ENCODE results near the gene PLEKHD1.
"Not testable (repeated sequence)": the region's sequence is repeated elsewhere in the genome, so short reads cannot be mapped to it uniquely, and the experiment has no call there.

Gene PLEKHD1

DNA sequence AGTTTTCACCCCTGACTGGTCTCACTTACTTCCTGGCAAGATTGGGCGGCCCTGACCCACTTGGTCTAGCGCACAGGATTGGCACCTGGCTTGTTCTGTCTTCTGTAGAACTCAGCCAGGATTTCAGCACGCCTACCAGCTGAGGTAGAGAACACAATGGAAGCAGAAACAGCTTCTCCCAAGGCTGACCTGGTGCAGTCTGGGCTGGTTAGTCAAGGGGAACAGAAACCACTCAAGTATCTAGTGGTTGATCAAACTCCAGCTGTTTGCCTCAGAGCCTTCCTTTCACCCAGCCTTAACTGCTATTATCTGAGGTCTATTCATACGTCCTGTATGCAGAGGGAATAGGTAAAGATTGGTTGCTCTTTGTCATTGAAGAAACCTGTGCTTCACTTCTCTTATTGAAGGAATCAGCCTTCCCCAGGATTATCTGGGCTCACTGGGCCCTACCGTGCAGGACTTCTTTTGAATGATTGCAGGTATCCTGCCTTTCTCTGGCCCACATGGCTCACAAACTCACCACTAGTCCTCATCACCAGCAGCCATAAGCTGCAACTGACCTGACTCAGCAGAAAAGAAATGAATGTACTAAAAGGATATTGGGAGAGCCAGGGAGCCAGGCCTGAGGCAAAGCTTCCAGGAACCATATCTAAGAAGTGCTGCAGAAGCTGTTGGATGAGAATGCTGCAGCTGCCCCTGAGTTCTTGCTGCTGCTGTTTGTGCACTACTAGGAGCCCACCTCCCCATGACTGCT, 2.5 kb upstream of the PLEKHD1 start:
- DNase-seq (ENCODE audit: low read depth in 2 of 2) = no peak

DNA sequence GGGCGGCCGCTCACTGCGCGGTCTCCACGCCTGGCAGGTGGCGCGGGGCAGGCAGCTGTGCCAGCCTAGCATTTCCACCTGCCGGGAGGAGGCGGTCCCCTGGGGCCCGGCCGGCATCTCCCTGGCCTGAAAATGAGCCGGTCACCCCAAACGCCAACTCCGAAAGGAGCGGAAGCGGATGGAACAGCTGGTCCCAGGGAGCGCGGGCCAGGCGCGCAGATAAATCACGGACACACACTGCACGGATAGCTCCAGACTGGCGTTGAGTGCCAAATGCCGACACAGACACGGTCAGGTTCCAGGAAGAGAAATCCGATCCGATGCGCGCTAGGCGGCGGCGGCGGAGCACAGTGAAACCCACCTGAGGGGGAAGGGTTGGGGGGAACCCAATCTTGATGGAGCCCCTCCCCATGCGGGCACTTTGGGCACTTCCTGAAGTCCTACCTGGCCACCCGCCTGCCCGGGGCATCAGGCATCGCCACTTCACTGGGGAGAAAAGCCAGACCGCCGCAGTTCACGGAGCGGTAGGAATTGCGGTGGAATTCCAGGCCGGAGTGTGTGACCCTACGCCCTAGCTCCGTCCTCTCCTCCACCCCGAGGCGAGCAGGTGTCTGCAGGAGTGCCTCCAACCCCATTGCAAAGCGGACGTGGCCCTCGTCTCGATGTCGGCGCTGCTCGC, 624 bp upstream of the PLEKHD1 start:
- DNase-seq (ENCODE audit: low read depth in 2 of 2) = no peak

DNA sequence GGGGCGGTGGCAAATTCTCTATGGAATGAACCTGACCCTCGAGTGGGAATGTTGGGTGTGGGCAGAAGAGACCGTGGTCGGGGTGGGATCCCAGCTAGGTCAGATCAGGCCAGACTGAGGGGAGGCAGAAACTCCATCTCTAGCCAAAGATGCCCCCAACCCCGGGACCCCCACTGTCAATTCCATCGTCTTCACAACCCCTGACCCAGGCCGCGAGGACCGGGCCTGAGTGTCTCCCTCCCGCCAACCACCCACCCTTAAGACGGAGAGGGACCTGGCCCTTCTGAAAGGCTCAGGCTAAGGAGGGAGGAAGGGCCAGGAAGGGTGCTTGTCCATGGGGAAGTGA, 760 bp downstream of the PLEKHD1 start:
- no peak for DNase-seq (ENCODE audit: low read depth in 2 of 2)

DNA sequence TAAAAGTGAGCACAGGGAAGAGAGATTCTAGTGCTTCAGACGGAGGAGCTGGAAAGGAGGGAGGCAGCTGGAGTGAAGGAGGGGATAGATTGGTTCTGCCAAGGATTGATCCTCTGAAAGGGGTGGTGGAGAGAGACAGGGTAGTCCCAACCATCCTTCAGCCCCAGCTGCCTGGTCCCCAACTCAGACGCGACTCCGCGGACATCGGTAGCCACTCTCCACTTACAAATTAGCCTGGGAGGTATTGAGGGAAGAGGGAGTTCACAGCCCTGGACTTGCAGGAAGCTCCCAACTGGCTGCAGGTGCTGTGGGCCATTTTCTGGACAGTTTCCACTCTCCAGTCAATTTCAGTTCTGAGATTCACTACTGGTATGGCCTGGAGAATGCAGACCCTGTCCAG, 1.2 kb downstream of the PLEKHD1 start:
- DNase-seq (ENCODE audit: low read depth in 2 of 2) = no peak

DNA sequence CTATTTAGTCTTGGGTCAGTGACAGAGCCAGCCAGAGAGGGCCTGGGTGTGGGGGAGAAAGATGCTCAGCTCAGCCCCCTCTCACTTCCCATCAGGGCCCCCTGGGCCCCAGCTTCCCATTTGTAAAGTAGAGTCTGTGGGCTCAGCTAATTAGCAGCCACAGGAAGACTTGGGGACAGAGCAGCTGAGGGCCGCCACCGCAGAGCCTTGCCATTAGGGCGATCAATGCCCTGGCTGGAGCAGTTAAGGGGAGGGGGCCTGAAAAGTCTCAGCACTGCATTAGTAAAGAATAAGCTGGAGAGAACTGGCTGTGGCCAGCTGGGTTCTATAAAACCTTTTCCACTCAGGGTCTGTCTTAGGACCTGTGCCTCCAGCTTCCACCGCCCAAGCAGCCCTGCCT, 2.7 kb downstream of the PLEKHD1 start:
- DNase-seq (ENCODE audit: low read depth in 2 of 2) = no peak

DNA sequence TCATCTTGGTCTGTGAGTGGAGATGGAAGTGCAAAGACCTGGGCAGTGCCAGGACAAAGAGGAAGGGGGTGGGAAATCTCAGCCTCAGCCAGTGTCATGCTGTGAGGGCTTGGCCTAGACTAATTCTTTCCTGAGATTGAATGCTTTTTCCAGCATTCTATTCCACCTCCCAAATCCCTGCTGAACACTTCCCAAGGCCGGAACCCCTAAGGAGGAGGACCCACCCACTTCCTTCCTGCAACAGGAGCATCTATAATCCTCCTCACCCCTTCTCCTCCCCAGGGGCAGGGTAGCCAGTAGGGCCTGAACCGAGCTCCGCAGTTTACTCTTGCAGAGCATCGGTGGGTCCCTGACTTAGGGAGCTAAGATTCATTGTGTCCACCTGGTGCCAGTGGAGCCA, 3.2 kb downstream of the PLEKHD1 start:
- no peak for DNase-seq (ENCODE audit: low read depth in 2 of 2)

DNA sequence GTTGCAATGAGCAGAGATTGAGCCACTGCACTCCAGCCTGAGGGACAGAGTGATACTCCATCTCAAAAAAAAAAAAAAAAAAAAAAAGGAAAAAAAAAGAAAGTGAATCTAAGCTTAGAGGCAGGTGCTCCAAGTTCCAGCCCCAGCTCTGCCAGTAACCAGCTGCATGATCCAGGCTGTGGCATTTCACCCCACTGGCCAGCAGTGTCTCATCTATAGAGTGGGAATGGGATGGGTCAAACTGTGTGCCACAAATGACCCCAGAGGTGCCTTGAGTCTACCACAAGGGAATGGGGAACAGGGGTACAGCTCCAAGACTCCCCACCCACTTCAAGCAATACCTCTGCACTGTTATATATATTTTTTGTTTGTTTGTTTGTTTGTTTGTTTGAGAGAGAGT, 5.0 kb downstream of the PLEKHD1 start:
- DNase-seq (ENCODE audit: low read depth in 2 of 2) = no peak

DNA sequence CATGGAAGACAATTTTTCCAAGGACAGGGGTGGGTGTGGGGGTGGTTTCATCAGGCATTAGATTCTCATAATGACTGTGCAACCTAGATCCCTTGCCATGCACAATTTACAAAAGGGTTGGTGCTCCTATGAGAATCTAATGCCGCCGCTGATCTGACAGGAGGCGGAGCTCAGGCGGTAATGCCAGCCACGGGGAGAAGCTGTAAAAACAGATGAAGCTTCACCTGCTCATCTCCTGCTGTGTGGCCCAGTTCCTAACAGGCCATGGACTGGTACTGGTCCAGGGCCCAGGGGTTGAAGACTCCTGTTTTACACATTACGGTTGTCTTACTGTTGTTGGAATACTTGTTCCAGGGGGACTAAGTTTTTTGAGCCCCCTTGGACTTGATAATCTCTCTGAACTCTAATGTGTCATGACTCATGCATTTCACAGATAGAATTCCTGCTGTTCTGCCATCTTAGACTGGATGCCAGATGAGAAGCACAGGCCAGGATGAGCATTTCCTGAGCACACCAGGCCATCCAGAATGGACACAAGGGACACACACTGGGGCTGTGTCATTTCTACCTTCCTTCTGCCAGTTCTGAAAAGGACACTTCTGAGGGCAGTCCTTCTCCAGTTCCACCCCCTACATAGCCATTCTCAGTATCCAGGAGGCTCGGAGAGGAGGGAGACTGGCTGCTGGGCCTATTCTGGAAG, 5.8 kb downstream of the PLEKHD1 start:
- no peak for DNase-seq (ENCODE audit: low read depth in 2 of 2)

DNA sequence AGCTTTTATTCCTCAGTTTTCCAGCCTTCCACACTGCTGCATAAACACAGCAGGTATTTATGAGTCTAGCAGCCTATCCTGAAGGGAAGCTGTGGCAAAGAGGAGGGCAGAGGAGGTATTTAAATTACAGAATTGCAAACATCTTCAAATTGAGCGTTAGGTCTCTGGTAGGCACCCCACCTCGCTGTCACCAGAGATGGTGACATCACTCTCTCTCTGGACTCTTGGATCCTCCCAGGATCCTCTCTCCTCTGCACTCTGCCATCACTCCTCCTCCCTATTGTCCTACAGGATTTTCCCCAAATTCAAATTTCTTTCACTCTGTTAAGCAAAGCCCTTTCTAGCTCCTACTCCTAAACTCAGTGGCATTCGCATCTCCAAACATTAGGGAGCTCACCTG, 6.7 kb downstream of the PLEKHD1 start:
- no peak for DNase-seq (ENCODE audit: low read depth in 2 of 2)

DNA sequence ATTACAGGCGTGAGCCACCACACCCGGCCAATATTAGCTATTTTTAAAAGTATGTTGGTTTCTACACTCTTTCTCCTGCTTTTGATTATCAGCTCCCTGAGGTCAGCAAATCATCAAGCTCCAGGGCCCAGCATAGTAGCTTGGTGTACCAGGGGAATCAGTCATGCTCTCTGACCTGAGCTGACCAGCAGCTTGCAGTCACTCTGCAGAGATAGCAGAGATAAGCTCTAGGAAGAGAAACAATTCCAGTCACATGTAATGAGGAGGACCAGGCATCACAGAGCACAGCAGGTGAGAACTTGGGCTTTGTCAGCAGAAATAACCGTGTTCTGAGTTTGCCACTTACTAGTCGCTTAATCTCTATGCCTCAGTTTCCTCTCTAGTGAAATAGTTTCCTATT, 8.5 kb downstream of the PLEKHD1 start:
- no peak for DNase-seq (ENCODE audit: low read depth in 2 of 2)

DNA sequence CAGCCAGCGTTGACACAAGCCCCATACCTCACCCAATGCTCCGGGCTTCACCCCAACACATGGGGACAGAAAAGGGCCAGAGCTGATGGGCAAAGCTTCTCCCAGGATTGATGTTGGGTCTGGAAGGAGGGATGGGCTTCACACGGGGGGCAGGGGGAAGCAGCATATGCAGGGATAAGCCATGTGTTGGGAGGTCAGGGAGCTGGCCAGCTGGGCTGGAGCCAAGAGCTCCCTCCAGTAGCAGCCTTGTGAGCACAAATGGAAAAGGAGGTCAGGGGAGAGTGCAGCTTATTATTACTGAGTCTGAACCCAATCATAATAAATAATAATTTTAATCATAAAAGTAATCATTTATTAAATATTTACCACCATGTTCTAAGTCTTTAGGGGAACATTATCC, 9.3 kb downstream of the PLEKHD1 start:
- DNase-seq (ENCODE audit: low read depth in 2 of 2) = no peak

DNA sequence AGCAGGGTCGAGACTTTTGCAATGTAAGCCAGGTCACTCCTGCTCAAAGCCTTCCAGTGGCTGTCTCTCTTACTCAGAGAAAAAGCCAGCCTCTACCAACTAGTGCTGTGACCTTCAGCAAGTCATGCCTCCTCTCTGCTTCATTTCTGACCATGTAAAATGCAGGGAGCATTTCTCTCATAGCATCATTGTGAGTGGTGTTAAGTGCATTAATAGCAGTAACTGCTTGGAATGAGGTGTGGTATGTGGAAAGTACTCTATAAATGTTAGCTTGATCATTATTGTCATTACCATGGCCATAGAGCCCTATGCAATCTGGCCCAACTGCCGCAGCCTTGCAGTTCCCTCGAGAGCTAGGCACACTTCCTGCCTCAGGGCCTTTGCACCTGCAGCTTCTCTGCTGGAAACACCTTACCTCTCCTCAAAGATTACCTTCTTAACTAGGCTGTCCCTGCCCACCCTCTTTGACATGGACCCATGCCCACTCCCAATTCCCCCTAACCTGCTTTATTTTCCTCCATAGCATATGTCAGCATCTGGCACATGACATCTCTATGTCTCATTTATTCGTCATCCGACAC, 10.9 kb downstream of the PLEKHD1 start:
- no peak for DNase-seq (ENCODE audit: low read depth in 2 of 2)

DNA sequence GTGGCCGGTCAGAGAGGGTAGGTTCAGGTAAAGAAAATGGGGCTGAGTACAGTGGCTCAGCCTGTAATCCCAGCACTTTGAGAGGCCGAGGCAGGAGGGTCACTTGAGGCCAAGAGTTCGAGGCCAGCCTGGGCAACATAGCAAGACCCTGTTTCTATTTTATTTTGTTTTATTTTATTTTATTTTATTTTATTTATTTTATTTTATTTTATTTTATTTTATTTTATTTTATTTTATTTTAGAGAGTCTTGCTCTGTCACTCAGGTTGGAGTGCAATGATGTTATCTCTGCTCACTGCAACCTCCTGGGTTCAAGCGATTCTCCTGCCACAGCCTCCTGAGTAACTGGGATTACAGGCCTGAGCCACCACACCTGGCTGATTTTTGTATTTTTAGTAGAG, 13.3 kb downstream of the PLEKHD1 start:
- DNase-seq (ENCODE audit: low read depth in 2 of 2) = not testable (repeated sequence)

DNA sequence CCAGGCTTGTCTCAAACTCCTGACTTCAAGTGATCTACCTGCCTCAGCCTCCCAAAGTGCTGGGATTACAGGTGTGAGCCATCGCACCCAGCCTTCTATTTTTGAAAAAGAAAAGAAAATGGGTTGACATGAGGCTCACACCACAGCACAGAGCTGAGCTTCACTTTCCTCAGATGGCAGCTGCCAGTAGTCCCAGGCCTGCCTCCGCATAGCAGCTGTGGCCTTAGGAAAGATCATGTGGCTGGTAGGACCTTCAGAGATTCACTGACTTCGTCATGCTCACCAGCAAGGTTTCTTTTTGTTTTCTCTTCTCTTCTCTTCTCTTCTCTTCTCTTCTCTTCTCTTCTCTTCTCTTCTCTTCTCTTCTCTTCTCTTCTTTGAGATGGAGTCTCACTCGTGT, 13.8 kb downstream of the PLEKHD1 start:
- not testable (repeated sequence) for DNase-seq (ENCODE audit: low read depth in 2 of 2)

DNA sequence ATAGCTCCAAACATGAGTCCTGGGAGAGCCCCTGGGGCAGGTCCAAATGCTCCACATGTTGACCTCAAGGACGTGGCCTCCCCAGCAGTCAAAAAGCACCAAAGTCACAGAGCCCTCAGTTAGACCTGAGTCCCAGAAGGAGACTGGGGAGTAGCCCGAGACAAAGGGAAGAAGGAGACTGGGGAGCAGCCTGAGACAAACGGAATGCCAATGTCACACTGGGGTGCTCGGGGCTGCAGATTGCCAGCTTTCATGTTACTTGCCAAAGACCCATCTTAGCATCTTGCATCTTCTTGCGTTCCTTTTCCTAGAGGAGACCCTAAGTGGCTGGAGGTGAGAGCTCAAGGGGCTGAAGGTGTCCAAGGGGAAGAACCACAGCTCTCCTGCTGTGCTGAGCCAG, 14.9 kb downstream of the PLEKHD1 start:
- no peak for DNase-seq (ENCODE audit: low read depth in 2 of 2)

DNA sequence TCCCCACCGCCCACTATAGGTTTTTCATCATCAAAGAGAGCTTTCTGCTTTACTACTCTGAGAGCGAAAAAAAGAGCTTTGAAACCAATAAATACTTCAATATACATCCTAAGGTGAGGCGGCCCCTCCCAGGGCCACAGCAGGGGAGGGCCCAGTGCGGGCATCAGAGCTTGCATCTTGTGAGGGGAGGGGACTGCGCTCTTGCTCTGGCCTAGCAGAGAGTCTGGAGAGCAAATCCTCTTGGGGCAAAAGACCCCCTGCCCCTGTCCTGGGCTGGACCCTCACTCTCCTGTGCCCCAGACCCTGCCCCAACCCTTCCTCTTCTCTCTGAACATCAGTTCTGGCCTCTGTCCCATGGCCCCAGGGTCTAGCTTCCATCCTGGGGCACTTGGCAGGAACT, 15.6 kb downstream of the PLEKHD1 start:
- DNase-seq (ENCODE audit: low read depth in 2 of 2) = no peak

DNA sequence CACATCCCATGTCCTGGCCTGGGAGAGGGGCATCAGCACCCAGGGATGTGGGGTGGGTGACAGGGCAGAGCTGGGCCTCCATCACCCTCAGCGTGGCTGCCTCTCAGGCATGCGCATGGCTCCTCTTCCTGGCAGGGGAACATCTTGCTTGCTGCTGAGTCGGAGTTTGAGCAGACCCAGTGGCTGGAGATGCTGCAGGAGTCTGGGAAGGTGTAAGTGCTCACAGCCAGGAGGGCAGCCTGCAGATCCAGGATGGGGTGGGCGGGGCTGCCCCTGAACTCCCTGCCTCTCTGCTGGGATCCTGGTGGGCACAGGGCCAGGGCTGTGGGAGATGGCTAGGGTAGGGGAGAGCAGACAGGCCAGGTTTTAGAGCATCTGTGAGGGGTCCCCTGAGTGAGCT, 16.2 kb downstream of the PLEKHD1 start:
- no peak for DNase-seq (ENCODE audit: low read depth in 2 of 2)

DNA sequence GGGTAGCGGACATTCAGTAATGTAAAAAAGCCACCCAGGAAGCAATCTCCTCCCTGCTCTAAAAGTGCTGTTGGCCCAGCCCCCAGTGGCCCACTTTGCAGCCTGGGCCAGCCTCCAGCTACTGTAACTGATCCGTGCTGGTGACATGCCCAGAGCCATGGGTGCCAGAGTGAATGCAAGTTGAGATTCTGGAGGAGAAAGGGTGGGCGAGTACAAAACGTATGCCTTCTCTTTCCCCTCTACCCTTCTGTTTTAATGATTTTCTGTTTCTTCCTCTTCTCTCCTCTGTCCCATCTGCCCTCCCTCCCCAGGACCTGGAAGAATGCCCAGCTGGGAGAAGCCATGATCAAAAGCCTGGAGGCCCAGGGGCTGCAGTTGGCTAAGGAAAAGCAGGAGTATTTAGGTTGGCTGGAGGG, 16.9 kb downstream of the PLEKHD1 start:
- DNase-seq (ENCODE audit: low read depth in 2 of 2) = no peak

DNA sequence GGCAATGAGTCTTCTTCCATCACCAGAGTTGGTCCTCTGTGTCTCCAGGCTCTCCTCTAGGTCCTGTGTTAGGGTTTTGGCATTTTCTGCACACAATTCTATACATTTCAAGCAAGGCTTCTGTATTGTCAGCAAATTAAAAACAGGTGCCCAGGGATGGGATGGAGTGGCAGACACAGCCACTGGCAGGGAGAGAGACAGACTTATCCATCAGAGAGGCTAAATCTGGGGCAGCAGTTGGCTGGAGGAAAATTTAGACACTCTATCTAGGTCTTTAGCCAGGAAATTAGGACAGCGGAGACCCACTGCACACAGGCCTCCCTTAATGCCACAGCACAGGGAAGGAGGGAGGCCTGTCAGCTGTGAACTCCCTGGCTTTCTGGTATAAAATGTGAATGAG, 20.2 kb downstream of the PLEKHD1 start:
- no peak for DNase-seq (ENCODE audit: low read depth in 2 of 2)

DNA sequence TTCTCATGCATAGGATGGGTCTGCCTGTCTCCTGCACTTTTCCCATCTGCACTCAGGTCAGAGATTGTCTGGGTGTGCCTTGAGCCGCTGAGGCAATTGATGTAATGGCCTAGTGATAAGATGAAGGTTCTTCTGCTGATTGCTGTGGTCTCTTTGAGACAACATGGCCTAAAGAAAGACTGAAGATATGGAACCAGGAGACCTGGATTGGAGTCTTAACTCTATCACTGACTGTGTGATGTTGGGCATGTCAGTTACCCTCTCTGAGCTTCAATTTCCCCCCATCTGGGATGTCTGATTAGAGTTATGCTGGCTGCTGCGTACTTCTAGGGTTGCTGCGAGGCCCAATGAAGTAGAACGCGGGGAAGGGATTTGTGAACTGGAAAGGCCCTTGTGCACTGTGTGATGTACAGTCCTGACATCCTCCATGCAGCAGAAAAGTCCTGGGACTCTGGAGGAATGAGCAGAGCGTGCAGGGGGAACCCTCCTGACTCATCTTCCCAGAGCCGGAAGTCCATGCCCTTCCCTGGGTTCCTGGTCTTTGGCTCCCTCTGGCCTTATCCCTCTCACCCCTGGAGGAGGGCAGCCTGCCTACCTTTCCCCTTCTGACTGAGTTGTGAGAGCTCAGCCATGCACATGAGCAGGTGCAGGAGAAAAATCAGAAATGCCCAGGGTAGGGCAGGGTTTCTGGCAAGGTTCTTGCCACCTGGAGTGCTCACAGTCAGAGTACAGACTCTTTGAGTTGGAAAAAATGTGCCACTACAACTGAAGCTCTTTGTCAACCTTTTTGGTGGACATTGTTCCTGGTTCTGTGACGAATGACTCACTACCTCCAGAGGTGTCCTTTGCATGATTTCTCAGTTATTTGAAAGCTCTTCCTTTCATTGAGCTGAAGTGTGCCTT, 21.1 kb downstream of the PLEKHD1 start:
- no peak for DNase-seq (ENCODE audit: low read depth in 2 of 2)

DNA sequence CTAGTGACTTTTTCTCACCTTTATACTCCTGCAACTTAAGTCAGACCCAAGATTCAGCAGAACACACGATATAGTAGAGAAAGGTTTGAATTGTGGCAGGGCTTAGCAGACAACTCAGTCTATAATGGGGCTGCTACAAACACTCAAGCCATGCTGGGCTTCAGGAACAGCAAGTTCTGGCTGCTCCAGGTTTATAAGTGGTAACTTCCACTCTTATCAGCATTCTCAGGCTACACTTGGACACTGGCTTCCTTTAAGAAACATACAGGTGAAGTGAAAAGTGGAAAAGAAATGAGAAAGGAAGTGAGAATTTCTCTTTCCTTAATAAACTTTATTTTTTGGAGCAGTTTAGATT, 21.7 kb downstream of the PLEKHD1 start:
- DNase-seq (ENCODE audit: low read depth in 2 of 2) = no peak

Measured in stimulated activated CD4-positive, alpha-beta T cell treated with anti-CD3 and anti-CD28 coated beads, Interleukin-1b, Interleukin-23, amount 100 ng/mL, for 4 hours (primary cell).